Caco-2 (cell line): ENCODE results near the gene SNAPC2. TPM values are rescaled to one million over a fixed set of nuclear protein-coding genes. Genes with fewer than 3 reads are reported as not detected.

Experiments
- BruUV-seq: library from RNA; stranded (reverse); fragments of 400-500 nt; replicated peaks from 2 replicates; lab custom pipeline; 2021; lab: Mats Ljungman, UMichigan
- CTCF ChIA-PET: fragments of 300-600 bp; sonication (Branson Sonifier 250); formaldehyde crosslinking; loops from one replicate; lab custom pipeline; 2022; ENCODE audit warnings: antibody characterized with exemption; lab: Charles Lee
- POLR2A ChIA-PET: fragments of 300-600 bp; sonication (Branson Sonifier 250); formaldehyde crosslinking; loops from one replicate; lab custom pipeline; 2022; ENCODE audit warnings: antibody characterized with exemption; lab: Charles Lee
- DNase-seq, 2 experiments: peaks; one replicate each; pipeline versions ENCODE4 v3.0.0 to v3.0.0-alpha.2; 2020 to 2022
- H3K27me3 ChIP-seq: replicated peaks from 2 replicates; pipeline ENCODE4 v1.6.0; 2011; ENCODE audit warnings: low read length; ENCODE audit not compliant: control insufficient read depth, insufficient read depth
- H3K36me3 ChIP-seq: 2 replicates; pipeline ENCODE4 v1.5.1; 2011; ENCODE audit warnings: low read length; ENCODE audit not compliant: control insufficient read depth, insufficient read depth
- H3K4me1 ChIP-seq: fragments of 250-450 bp; sonication (Bioruptor Pico); 2 replicates; pipeline ENCODE4 v1.5.1; 2020; ENCODE audit warnings: mild to moderate bottlenecking
- H3K4me3 ChIP-seq: 2 replicates; pipeline ENCODE4 v1.5.1; 2011; ENCODE audit warnings: low read depth, mild to moderate bottlenecking, control low read depth, low read length
- H3K9me3 ChIP-seq: fragments of 250-450 bp; sonication (Bioruptor Pico); 2 replicates; pipeline ENCODE4 v1.5.1; 2020; ENCODE audit warnings: mild to moderate bottlenecking, moderate library complexity
- H3K27ac Mint-ChIP-seq: one replicate; pipeline ENCODE4 v1.8.0; 2022; ENCODE audit warnings: mixed read lengths; ENCODE audit not compliant: unreplicated experiment
- H3K27me3 Mint-ChIP-seq: one replicate; pipeline ENCODE4 v1.8.0; 2022; ENCODE audit warnings: mixed read lengths; ENCODE audit not compliant: insufficient read depth, unreplicated experiment
- H3K36me3 Mint-ChIP-seq: one replicate; pipeline ENCODE4 v1.8.0; 2022; ENCODE audit warnings: mild to moderate bottlenecking, mixed read lengths; ENCODE audit not compliant: insufficient read depth, unreplicated experiment
- H3K4me1 Mint-ChIP-seq: one replicate; pipeline ENCODE4 v1.8.0; 2022; ENCODE audit warnings: low read depth, mixed read lengths; ENCODE audit not compliant: unreplicated experiment
- H3K4me3 Mint-ChIP-seq: one replicate; pipeline ENCODE4 v1.8.0; 2022; ENCODE audit warnings: mild to moderate bottlenecking, moderate library complexity, mixed read lengths; ENCODE audit not compliant: unreplicated experiment
- H3K9me3 Mint-ChIP-seq: one replicate; pipeline ENCODE4 v1.8.0; 2022; ENCODE audit warnings: mixed read lengths; ENCODE audit not compliant: unreplicated experiment
- CTCF ChIP-seq, 2 experiments: fragments of 200-600 bp in 1 of 2; IDR thresholded peaks; 1 replicate in 1 of 2; 2 replicates in 1 of 2; pipeline versions ENCODE4 v1.5.1 to v1.8.0; 2011 to 2022; ENCODE audit warnings: antibody characterized with exemption in 1 of 2, control low read depth in 1 of 2, inconsistent platforms in 1 of 2, low read depth in 1 of 2, low read length in 1 of 2, mild to moderate bottlenecking in 1 of 2, moderate library complexity in 1 of 2; ENCODE audit not compliant: insufficient read depth in 1 of 2, severe bottlenecking in 1 of 2, unreplicated experiment in 1 of 2
- intact Hi-C: fragments of 100-400 bp; cut with micrococcal nuclease; formaldehyde crosslinking; loops from one replicate; pipeline ENCODE4 v1.10.0; 2022; ENCODE audit not compliant: unreplicated experiment
- total RNA-seq: library from RNA; stranded (reverse); gene quantifications from 2 replicates; pipeline ENCODE4 v1.2.3, GENCODE V29; 2022

SNAPC2 gene
- total RNA-seq, 1 experiment from 2014 or later, result 10.4 TPM

- ChIA-PET POLR2A (no interaction called here), CTCF (interaction anchor here (0.5 to 0.8 kb wide), 3 partner anchors 8 to 59 kb away, joined by 3 to 12 read pairs (median 3); partner anchors contain the start of gene SNAPC2)
- Mint-ChIP-seq H3K9me3 (no peaks in the 10 kb centered on the region), H3K4me3 (no peak overlapping the region), H3K27me3 (no peaks in the 10 kb centered on the region), H3K36me3 (peaks cover 44% of the 10 kb centered on the region), H3K4me1 (no peaks in the 10 kb centered on the region), H3K27ac (no peak overlapping the region)
- intact Hi-C loops, result no loop called here
- H3K36me3 ChIP-seq, result no peaks in the 10 kb centered on the region
- BruUV-seq, result no TSS peak
- no peaks in the 10 kb centered on the region; the same call in 1 of the 2 replicates for H3K4me1 ChIP-seq
- H3K9me3 ChIP-seq, result no peaks in the 10 kb centered on the region
- DNase-seq, result no peak
- H3K4me3 ChIP-seq, result no peak overlapping the region
- TF ChIP-seq CTCF (IDR thresholded peaks at IDR 0.05; ENCODE audit: insufficient read depth in 1 of 2, low read depth in 1 of 2, low read length in 1 of 2, severe bottlenecking in 1 of 2, unreplicated experiment in 1 of 2), result no peak
- H3K27me3 ChIP-seq, result no peaks in the 10 kb centered on the region
These were observed 8.5 kb upstream of the SNAPC2 start for GRCh38 chr19:7911508-7912143.

- CTCF ChIA-PET, result interaction anchor here (0.5 to 0.6 kb wide), 2 partner anchors 16 to 60 kb away, joined by 3 to 12 read pairs; no protein-coding TSS in a partner anchor
- no peak overlapping the region for H3K4me3 ChIP-seq
- Mint-ChIP-seq H3K27ac (no peak overlapping the region), H3K27me3 (no peaks in the 10 kb centered on the region), H3K4me1 (no peaks in the 10 kb centered on the region), H3K36me3 (peaks cover 39% of the 10 kb centered on the region), H3K9me3 (no peaks in the 10 kb centered on the region), H3K4me3 (no peak overlapping the region)
- H3K4me1 ChIP-seq, result no peaks in the 10 kb centered on the region; the same call in 1 of the 2 replicates
- H3K9me3 ChIP-seq, result no peaks in the 10 kb centered on the region
- TF ChIP-seq CTCF (IDR thresholded peaks at IDR 0.05; ENCODE audit: insufficient read depth in 1 of 2, low read depth in 1 of 2, low read length in 1 of 2, severe bottlenecking in 1 of 2, unreplicated experiment in 1 of 2), result no peak
- intact Hi-C loops, result no loop called here
- no peak for DNase-seq
- no peaks in the 10 kb centered on the region for H3K27me3 ChIP-seq
- no TSS peak for BruUV-seq
- H3K36me3 ChIP-seq, result no peaks in the 10 kb centered on the region
- POLR2A ChIA-PET, result no interaction called here
These were observed 7.9 kb upstream of the SNAPC2 start for GRCh38 chr19:7912144-7912696.

- Histone ChIP-seq H3K27me3 (no peaks in the 10 kb centered on the region), H3K9me3 (no peaks in the 10 kb centered on the region), H3K36me3 (no peaks in the 10 kb centered on the region), H3K4me3 (no peak overlapping the region), H3K4me1 (no peaks in the 10 kb centered on the region; the same call in 1 of the 2 replicates)
- ChIA-PET CTCF (no interaction called here), POLR2A (no interaction called here)
- BruUV-seq, result no TSS peak
- TF ChIP-seq CTCF (IDR thresholded peaks at IDR 0.05; ENCODE audit: insufficient read depth in 1 of 2, low read depth in 1 of 2, low read length in 1 of 2, severe bottlenecking in 1 of 2, unreplicated experiment in 1 of 2), result no peak
- H3K4me1 Mint-ChIP-seq, result no peaks in the 10 kb centered on the region
- H3K9me3 Mint-ChIP-seq, result no peaks in the 10 kb centered on the region
- H3K27ac Mint-ChIP-seq, result no peak overlapping the region
- intact Hi-C loops, result no loop called here
- no peak overlapping the region for H3K4me3 Mint-ChIP-seq
- peaks cover 37% of the 10 kb centered on the region for H3K36me3 Mint-ChIP-seq
- no peaks in the 10 kb centered on the region for H3K27me3 Mint-ChIP-seq
- no peak for DNase-seq
These were observed 7.2 kb upstream of the SNAPC2 start for GRCh38 chr19:7912697-7913564.
